ENCODE data around the gene TBL3.

TBL3 gene

GRCh38 chr16:2031081-2031577 is 59.3 kb downstream of the TBL3 start:
- in situ Hi-C loops (cut with HindIII; ENCODE audit: low sequenced_read_pairs) = loop anchor here (10.0 kb wide), 1 partner anchor 474 kb away; no protein-coding TSS in a partner anchor
